Omental fat pad (tissue), 4 donors: Measurements from ENCODE around the gene MMS19. TPM values are rescaled to one million over a fixed set of nuclear protein-coding genes. Genes with fewer than 3 reads are reported as not detected.
"Not testable (repeated sequence)": the region's sequence is repeated elsewhere in the genome, so short reads cannot be mapped to it uniquely, and the experiment has no call there.

Source experiments
- ATAC-seq: fragments of 150-250 bp; one replicate; pipeline ENCODE4 v1.9.1; 2016; ENCODE audit warnings: mild to moderate bottlenecking, moderate library complexity; ENCODE audit not compliant: low FRiP score
- DNase-seq: peaks from one replicate; pipeline ENCODE4 v3.0.0-alpha.2; 2019; ENCODE audit warnings: low spot score
- CTCF ChIP-seq, 3 donors: fragments of 450-650 bp; IDR thresholded peaks; one replicate each; pipeline ENCODE4 v1.5.1; 2016 to 2017; ENCODE audit warnings: antibody characterized with exemption in 3 of 3, mild to moderate bottlenecking in 3 of 3, moderate library complexity in 2 of 3
- total RNA-seq, 4 donors: library from RNA; depleted of rRNA; stranded (reverse); fragments of >200 nt; gene quantifications; one replicate each; pipeline ENCODE4 v1.1.0, GENCODE V29; 2016

The MMS19 gene
- total RNA-seq, 4 donors from 2014 or later, result 44.4 to 117 (median 64.7) TPM

DNA sequence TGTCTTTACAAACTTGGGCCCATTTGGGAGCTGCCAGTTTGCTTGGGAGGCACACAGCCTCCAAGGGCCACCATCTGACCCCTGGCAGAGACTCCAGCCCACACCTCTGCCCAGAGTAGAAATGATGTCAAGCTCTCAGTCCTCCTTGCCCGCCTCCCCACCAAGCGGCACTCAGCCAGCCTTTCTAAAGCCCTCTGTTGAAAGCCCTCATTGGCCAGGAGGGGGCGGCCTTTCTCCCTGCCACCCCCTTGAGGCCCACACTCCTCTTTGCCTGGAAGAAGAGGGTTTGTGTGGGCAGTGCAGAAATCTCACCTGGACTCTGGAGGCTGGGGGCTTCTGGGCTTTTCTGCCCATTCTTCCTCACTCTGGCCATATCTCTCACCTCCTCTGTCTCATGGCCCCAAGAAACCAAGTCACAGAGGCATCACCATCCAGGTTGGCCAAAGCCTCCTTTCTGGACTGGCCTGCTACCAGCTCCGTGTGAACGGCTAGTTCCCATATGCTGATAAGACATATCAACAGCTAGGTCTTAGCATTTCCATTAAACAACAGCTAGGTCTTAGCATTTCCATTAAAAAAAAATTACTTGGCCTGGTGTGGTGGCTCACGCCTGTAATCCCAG lies 36.6 kb upstream of the MMS19 start:
- TF ChIP-seq CTCF (IDR thresholded peaks at IDR 0.05), result no peak
- DNase-seq (no peak), ATAC-seq (no peak)

- ATAC-seq (no peak), DNase-seq (no peak)
Observed at GRCh38 chr10:97533888-97534287, 35.7 kb upstream of the MMS19 start.

DNA sequence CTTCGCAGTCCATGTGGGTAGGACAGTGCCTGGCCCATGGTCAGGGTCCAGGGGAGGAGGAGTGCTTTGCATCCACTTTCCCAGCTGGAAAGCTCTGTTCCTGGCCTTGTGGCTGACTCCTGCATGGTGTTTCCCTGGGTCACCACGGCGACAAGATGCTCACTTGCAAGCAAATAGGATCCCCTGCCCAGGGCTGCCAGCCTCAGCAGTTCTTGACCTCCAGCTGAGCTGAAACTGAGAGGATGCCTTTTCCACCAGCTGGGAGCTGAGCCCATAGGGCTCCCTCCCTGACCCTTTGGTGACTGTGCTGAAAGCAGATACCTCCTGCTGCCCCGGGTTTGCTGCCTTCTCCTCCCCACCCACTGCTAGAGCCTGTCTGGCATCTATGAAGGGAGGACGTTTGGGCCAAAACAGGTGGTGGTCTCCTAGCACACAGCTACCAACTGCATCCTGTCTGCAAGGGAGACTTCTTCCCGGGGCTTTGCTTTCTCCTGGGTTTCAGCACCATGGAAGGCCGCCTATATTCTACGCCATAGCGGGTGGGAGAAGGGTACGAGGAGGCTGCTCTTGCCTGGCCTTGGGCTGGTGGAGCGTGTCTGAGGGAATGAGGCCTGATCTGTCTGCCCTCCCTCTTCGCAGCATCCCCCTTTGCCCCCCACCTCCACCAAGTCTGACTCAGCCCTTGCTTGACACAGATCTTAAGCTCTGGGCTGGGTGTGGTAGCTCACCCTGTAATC lies 34.9 kb upstream of the MMS19 start:
- ATAC-seq (peak; percentile 37), DNase-seq (no peak)
- no peak for TF ChIP-seq CTCF (IDR thresholded peaks at IDR 0.05)

More at GRCh38 chr10:97533888-97534287, 35.7 kb upstream of the MMS19 start:
- TF ChIP-seq CTCF (IDR thresholded peaks at IDR 0.05), result no peak

DNA sequence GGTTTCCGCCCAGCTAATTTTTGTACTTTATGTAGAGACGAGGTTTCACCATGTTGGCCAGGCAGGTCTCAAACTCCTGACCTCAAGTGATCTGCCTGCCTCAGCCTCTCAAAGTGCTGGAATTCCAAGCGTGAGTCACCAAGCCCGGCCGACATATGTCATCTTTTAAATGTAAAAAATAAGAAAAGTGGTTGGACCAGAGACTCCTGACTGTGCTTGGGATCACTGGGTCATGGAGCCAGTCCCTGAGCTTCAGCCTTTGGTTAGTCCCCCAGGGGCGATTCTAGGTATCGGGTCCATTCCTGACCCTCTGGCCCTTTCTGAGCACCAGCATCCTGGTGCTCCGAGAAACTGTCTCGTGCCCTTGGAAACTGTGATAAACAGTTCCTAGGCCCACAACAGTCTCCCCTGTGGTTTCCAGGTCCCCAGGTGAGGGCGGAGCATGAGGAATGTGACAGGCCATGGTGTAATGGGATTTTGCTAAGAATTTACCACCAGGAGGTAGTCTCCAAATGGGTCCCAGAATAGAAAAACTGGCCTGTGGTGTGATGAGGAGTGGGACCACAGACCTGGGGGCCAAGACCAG lies 33.3 kb upstream of the MMS19 start:
- ATAC-seq (peak; percentile 19), DNase-seq (no peak)
- TF ChIP-seq CTCF (IDR thresholded peaks at IDR 0.05), result no peak

- TF ChIP-seq CTCF (IDR thresholded peaks at IDR 0.05), result no peak
- ATAC-seq (no peak), DNase-seq (no peak)
Observed at GRCh38 chr10:97529685-97530465, 31.7 kb upstream of the MMS19 start.

DNA sequence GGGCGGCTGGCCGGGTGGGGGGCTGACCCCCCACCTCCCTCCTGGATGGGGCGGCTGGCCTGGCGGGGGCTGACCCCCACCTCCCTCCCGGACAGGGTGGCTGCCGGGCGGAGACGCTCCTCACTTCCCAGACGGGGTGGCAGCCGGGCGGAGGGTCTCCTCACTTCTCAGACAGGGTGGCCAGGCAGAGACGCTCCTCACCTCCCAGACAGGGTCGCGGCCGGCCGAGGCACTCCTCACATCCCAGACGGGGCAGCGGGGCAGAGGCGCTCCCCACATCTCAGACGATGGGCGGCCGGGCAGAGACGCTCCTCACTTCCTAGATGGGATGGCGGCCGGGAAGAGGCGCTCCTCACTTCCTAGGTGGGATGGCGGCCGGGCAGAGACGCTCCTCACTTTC lies 30.7 kb upstream of the MMS19 start:
- not testable (repeated sequence) for ATAC-seq, DNase-seq

GRCh38 chr10:97525683-97526110 lies 27.5 kb upstream of the MMS19 start:
- TF ChIP-seq CTCF (IDR thresholded peaks at IDR 0.05), result no peak
- ATAC-seq (no peak), DNase-seq (no peak)
